Measurements from ENCODE around the gene CLK3.

GRCh38 chr15:74663303-74664027 is 47.8 kb downstream of the CLK3 start:
- no peak for TF ChIP-seq EZH2 (IDR thresholded peaks at IDR 0.05; ENCODE audit: low read depth)
- TF ChIP-seq CTCF (conservative IDR thresholded peaks at IDR 0.05) = no peak
